ENCODE measurements around the gene SENP8. TPM values are rescaled to one million over a fixed set of nuclear protein-coding genes. Genes with fewer than 3 reads are reported as not detected.

The SENP8 gene
- total and polyA plus RNA-seq, 4 donors: 1.5 to 3.5 (median 2.6) TPM

- ATAC-seq (ENCODE audit: insufficient read depth, low FRiP score) (no peak), DNase-seq (no peak)
- H3K9me3 ChIP-seq (ENCODE audit: control insufficient read depth in 4 of 4, insufficient read depth in 3 of 4, low read length in 3 of 4): no peaks in the 10 kb centered on the region
- WGBS, 2 donors: 76 to 84% methylated on average over 4 of the region's 4 CpGs
- no peak overlapping the region for H3K4me3 ChIP-seq
- TF ChIP-seq, protein P1, sequence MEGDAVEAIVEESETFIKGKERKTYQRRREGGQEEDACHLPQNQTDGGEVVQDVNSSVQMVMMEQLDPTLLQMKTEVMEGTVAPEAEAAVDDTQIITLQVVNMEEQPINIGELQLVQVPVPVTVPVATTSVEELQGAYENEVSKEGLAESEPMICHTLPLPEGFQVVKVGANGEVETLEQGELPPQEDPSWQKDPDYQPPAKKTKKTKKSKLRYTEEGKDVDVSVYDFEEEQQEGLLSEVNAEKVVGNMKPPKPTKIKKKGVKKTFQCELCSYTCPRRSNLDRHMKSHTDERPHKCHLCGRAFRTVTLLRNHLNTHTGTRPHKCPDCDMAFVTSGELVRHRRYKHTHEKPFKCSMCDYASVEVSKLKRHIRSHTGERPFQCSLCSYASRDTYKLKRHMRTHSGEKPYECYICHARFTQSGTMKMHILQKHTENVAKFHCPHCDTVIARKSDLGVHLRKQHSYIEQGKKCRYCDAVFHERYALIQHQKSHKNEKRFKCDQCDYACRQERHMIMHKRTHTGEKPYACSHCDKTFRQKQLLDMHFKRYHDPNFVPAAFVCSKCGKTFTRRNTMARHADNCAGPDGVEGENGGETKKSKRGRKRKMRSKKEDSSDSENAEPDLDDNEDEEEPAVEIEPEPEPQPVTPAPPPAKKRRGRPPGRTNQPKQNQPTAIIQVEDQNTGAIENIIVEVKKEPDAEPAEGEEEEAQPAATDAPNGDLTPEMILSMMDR (IDR thresholded peaks at IDR 0.05; ENCODE audit: control extremely low read depth, extremely low read depth): no peak
- peak overlapping the region in 1 of 2 donors; percentile 19 for H3K9ac ChIP-seq (ENCODE audit: insufficient read depth in 1 of 2, low read length in 2 of 2)
- H3K4me1 ChIP-seq (ENCODE audit: control insufficient read depth in 5 of 5, insufficient read depth in 5 of 5, low read length in 5 of 5): peaks cover 0 to 47% (median 11%) of the 10 kb centered on the region in 5 donors
- H3K36me3 ChIP-seq (ENCODE audit: control insufficient read depth in 4 of 4, insufficient read depth in 4 of 4, low read length in 4 of 4): peaks cover 0 to 8% (median 0%) of the 10 kb centered on the region in 4 donors
- no peak overlapping the region for H3K27ac ChIP-seq (ENCODE audit: low read depth in 1 of 2, low read length in 1 of 2)
- H3K27me3 ChIP-seq (ENCODE audit: control insufficient read depth in 3 of 3, insufficient read depth in 3 of 3, low read length in 2 of 3): no peaks in the 10 kb centered on the region
These were observed 4.7 kb upstream of the SENP8 start for GRCh38 chr15:72113347-72114031.

- H3K4me3 ChIP-seq: peak overlapping the region; percentile 72
- H3K9me3 ChIP-seq (ENCODE audit: control insufficient read depth in 4 of 4, insufficient read depth in 3 of 4, low read length in 3 of 4): no peaks in the 10 kb centered on the region
- peaks cover 0 to 8% (median 0%) of the 10 kb centered on the region in 4 donors for H3K36me3 ChIP-seq (ENCODE audit: control insufficient read depth in 4 of 4, insufficient read depth in 4 of 4, low read length in 4 of 4)
- ATAC-seq (ENCODE audit: insufficient read depth, low FRiP score) (no peak), DNase-seq (peak in 2 of 3 donors; percentile 67 to 81)
- WGBS, 2 donors: 2 to 4% methylated on average over 24 of the region's 24 CpGs
- H3K4me1 ChIP-seq (ENCODE audit: control insufficient read depth in 5 of 5, insufficient read depth in 5 of 5, low read length in 5 of 5): peaks cover 0 to 53% (median 18%) of the 10 kb centered on the region in 5 donors
- TF ChIP-seq, protein P1 (IDR thresholded peaks at IDR 0.05; ENCODE audit: control extremely low read depth, extremely low read depth): no peak
- no peaks in the 10 kb centered on the region for H3K27me3 ChIP-seq (ENCODE audit: control insufficient read depth in 3 of 3, insufficient read depth in 3 of 3, low read length in 2 of 3)
- peak overlapping the region; percentile 82 to 97 for H3K9ac ChIP-seq (ENCODE audit: insufficient read depth in 1 of 2, low read length in 2 of 2)
- peak overlapping the region; percentile 93 to 96 for H3K27ac ChIP-seq (ENCODE audit: low read depth in 1 of 2, low read length in 1 of 2)
These were observed 1.3 kb upstream of the SENP8 start for GRCh38 chr15:72116731-72117485.

GRCh38 chr15:72117486-72118016 lies 652 bp upstream of the SENP8 start:
- Histone ChIP-seq H3K4me3 (peak overlapping the region; percentile 72), H3K36me3 (ENCODE audit: control insufficient read depth in 4 of 4, insufficient read depth in 4 of 4, low read length in 4 of 4) (peaks cover 0 to 8% (median 0%) of the 10 kb centered on the region in 4 donors), H3K9me3 (ENCODE audit: control insufficient read depth in 4 of 4, insufficient read depth in 3 of 4, low read length in 3 of 4) (no peaks in the 10 kb centered on the region), H3K27ac (ENCODE audit: low read depth in 1 of 2, low read length in 1 of 2) (peak overlapping the region; percentile 93 to 96), H3K9ac (ENCODE audit: insufficient read depth in 1 of 2, low read length in 2 of 2) (peak overlapping the region; percentile 82 to 97), H3K27me3 (ENCODE audit: control insufficient read depth in 3 of 3, insufficient read depth in 3 of 3, low read length in 2 of 3) (no peaks in the 10 kb centered on the region), H3K4me1 (ENCODE audit: control insufficient read depth in 5 of 5, insufficient read depth in 5 of 5, low read length in 5 of 5) (peaks cover 0 to 48% (median 18%) of the 10 kb centered on the region in 5 donors)
- ATAC-seq (ENCODE audit: insufficient read depth, low FRiP score) (peak; percentile 82), DNase-seq (peak; percentile 89 to 90 (median 90))
- 0% methylated on average over 36 to 59 of the region's 59 CpGs for WGBS, 2 donors
- TF ChIP-seq, protein P1 (IDR thresholded peaks at IDR 0.05; ENCODE audit: control extremely low read depth, extremely low read depth): no peak
